Epithelial cell of esophagus (primary cell): Measurements from ENCODE around the gene SSR1.
"Not testable (repeated sequence)": the region's sequence is repeated elsewhere in the genome, so short reads cannot be mapped to it uniquely, and the experiment has no call there.

Experiments used
- DNase-seq: peaks from one replicate; pipeline ENCODE4 v3.0.0; 2010; ENCODE audit warnings: low read depth
- H3K4me3 ChIP-seq: 2 replicates; pipeline ENCODE4 v1.5.1; 2011; ENCODE audit warnings: mild to moderate bottlenecking, low read length, control low read depth
- TF ChIP-seq, protein P1 (sequence below): IDR thresholded peaks from 2 replicates; pipeline ENCODE4 v1.5.1; 2011; ENCODE audit warnings: low read depth, mild to moderate bottlenecking, low read length, control low read depth, inconsistent platforms; ENCODE audit not compliant: insufficient read depth; ENCODE audit errors: missing control alignments

SSR1 gene

DNA sequence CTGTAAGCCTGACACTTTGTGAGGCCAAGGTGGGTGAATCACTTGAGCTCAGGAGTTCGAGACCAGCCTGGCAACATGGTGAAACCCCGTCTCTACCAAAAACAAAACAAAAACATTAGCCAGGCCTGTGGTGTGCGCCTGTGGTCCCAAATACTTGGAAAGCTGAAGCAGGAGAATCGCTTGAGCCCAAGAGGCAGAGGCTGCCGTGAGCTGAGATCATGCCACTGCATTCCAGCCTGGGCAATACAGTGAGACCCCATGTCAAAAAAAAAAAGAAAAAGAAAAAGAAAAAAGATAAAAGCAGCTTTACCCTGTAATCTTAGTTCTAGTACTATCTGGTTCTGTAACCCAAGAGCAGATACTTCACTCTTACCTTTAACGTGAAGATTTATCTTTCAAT is 27.6 kb downstream of the SSR1 start:
- TF ChIP-seq, protein P1, sequence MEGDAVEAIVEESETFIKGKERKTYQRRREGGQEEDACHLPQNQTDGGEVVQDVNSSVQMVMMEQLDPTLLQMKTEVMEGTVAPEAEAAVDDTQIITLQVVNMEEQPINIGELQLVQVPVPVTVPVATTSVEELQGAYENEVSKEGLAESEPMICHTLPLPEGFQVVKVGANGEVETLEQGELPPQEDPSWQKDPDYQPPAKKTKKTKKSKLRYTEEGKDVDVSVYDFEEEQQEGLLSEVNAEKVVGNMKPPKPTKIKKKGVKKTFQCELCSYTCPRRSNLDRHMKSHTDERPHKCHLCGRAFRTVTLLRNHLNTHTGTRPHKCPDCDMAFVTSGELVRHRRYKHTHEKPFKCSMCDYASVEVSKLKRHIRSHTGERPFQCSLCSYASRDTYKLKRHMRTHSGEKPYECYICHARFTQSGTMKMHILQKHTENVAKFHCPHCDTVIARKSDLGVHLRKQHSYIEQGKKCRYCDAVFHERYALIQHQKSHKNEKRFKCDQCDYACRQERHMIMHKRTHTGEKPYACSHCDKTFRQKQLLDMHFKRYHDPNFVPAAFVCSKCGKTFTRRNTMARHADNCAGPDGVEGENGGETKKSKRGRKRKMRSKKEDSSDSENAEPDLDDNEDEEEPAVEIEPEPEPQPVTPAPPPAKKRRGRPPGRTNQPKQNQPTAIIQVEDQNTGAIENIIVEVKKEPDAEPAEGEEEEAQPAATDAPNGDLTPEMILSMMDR = no peak
- no peak for DNase-seq
- H3K4me3 ChIP-seq = no peak overlapping the region

DNA sequence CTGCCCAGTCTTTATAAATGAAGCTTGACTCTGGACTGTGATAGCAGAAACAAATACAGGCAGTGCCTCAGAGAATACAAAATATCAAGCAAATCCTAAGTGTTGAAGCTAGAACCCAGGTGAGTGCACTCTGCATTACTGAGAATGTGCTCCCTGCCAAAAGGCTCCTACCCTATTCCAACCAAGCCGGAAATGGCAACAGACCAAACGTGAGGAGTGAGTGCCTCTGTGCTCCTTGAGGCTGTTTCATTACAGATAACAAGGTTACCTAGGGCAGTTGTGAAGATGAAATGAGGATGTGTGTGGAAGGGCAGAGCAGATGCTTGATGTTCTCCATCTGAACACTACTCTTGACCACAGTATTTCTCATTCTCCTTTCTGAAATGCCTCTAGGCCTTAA is 29.3 kb downstream of the SSR1 start:
- DNase-seq = no peak
- TF ChIP-seq, protein P1 = no peak
- H3K4me3 ChIP-seq = no peak overlapping the region

DNA sequence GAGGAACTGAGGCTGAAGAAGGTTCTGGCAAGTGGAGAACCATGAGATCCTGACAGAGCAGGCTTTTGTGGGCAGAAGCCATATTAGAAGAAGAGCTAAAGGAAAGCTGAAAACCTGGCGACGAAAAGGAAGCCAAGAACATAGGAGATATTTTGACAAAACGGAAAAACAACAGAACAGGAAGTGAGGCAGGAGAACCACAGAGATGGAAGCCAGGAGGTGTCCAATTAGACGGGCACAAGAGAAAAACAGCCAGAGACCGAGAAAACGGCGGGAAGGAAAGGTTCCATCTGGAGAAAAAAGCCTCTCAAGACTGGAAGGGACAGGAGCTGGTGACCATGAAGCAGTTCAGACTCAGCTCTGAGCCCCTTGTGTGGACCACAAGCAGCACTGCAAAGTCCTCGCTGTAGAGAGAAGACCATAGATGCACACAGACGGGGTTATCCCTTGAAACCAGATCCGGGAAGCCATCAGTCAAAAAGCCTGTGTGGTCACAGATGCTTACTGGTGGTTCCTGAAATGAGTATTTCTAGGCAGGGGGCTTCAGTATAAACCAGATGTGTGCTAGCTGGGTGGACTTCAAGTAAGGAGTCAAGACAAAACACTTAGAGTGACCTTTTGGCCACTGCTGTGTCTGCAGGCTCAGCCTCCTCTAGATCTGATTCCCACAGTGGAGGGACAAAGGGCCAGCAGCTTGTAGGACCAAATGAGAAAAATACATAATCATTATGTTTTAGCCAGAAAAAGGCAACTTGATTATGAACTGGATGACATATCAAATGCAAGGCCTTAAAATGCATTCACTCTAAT is 30.7 kb downstream of the SSR1 start:
- TF ChIP-seq, protein P1 = no peak
- DNase-seq = no peak
- no peak overlapping the region for H3K4me3 ChIP-seq

DNA sequence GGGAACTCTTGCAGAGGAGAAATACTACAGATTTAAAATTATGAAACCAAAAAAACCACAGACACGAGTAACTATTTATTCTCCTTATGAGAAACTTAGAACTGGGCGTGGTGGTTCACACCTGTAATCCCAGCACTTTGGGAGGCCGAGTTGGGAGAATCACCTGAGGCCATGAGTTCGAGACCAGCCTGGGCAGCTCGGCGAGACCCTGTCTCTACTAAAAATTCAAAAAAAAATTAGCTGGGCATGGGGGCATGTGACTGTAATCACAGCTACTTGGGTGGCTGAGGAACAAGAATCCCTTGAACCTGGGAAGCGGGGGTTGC is 36.8 kb downstream of the SSR1 start:
- TF ChIP-seq, protein P1 = no peak
- DNase-seq = no peak
- H3K4me3 ChIP-seq = no peak overlapping the region

DNA sequence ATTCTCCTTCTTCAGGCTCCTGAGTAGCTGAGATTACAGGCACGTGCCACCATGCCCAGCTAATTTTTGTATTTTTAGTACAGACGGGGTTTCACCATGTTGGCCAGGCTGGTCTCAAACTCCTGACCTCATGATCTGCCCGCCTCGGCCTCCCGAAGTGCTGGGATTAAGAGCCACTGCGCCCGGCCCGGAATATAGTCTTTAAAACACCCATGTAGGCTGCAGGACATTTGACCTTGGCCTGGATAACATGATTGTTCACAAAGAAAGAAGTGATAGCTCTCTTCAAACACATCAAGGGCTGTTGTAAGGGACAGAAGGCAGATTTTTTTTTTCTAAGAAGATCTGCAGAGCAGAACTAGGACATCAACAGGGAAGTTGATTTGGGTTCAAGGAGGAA is 38.5 kb downstream of the SSR1 start:
- DNase-seq, H3K4me3 ChIP-seq: not testable (repeated sequence)

DNA sequence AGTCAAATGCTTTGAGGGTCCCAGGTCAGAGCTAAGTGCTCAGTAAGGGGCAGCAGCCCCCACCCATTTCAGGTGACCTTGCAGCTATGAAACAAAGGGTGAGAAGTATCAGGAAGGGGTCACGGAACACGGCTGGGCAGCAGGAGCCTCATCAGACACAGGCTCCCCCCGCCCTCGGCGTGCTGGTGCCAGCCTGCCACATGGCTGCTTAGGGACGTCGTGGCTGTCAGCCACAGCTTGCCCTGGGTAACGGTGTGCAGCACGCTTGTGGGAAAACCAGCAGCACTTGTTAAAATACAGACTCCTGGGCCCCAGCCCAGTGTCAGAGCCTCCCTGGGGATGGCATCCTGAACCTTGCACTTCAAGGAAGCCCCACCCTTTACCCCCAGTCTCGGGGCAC is 39.3 kb downstream of the SSR1 start:
- TF ChIP-seq, protein P1 = no peak
- DNase-seq = no peak

DNA sequence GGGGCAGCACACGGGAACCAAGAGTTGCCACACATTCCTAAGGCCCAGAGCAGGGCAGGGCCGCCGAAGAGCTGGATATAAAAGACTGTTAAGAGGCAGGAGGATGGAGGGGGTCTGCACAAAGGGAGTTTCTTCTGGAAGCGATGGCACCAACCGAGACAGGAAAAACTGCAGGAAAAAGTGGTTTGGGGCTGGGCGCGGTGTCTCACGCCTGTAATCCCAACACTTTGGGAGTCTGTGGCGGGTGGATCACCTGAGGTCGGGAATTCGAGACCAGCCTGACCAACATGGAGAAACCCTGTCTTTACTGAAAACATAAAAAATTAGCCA is 41.8 kb downstream of the SSR1 start:
- no peak for DNase-seq
- H3K4me3 ChIP-seq = no peak overlapping the region
- TF ChIP-seq, protein P1 = no peak

More for the DNA sequence above, 39.3 kb downstream of the SSR1 start:
- H3K4me3 ChIP-seq = no peak overlapping the region
